Ishikawa (cell line): ENCODE measurements around the gene HSPB7.

Source experiments
- CEBPB ChIP-seq: IDR thresholded peaks from 2 replicates; pipeline ENCODE4 v1.6.1; 2012
- CREB1 ChIP-seq: IDR thresholded peaks from 2 replicates; pipeline ENCODE4 v1.6.1; 2012; ENCODE audit warnings: low read depth
- EP300 ChIP-seq: IDR thresholded peaks from 2 replicates; pipeline ENCODE4 v1.6.1; 2012; ENCODE audit warnings: borderline replicate concordance
- FOXM1 ChIP-seq: IDR thresholded peaks from 2 replicates; pipeline ENCODE4 v1.6.1; 2012; ENCODE audit warnings: low read depth, borderline replicate concordance
- NFIC ChIP-seq: IDR thresholded peaks from 2 replicates; pipeline ENCODE4 v1.6.1; 2012
- TCF12 ChIP-seq: IDR thresholded peaks from 2 replicates; pipeline ENCODE4 v1.6.1; 2012; ENCODE audit warnings: low read depth
- TEAD4 ChIP-seq: IDR thresholded peaks from 2 replicates; pipeline ENCODE4 v1.6.1; 2012
- TF ChIP-seq, protein P1 (sequence below): IDR thresholded peaks from 2 replicates; pipeline ENCODE4 v1.6.1; 2012; ENCODE audit warnings: low read depth, mild to moderate bottlenecking
- TF ChIP-seq, protein P2 (sequence below): IDR thresholded peaks from 2 replicates; pipeline ENCODE4 v1.6.1; 2012

DNA sequence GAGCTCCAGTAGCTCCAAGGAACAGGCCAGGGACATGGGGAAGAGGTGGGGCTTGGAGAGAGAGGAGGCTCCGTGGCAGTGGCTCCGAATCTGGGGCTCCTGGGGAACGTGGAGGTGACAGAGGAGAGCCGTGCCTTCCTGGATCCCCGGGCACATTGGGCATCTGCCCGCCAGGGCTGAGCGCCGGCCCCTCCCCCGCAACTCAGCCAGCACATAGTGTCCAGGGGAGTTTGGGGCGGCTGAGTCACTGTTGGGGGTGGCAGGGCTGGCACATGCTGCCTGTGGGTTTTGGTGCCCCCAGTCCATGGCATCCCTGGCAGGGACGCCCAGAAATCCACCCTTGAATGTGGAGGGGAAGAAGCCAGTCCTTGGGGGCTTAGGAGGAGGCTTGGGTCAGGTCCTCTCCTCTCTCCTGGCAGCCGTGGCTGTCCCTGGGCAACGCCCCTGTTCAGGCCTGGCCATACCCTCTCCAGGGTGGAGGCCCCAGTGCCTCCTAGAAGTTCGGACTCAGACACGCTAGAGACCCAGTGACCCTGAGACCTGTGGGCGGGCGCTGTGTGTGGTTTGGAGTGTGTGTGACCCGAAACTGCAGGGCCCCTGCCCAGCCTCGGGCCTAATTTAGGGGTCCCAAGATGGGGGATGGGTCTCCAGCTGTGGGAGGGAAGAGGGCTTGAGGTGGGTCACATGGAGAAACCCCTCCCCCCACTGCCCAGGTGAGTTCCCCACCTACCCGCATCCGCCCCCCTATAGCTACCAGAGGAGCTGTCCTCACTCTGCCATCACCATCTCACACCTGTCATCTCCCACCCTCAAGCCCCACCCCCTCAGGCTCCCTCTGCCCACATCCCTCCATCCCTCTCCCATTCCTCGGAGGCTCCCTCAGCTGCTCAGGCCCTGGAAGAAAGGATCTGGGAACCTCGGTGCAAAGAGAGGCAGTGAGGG is 1.6 kb downstream of the HSPB7 start:
- TF ChIP-seq NFIC (no peak), CREB1 (no peak), TEAD4 (no peak), FOXM1 (no peak), CEBPB (no peak), EP300 (no peak), TCF12 (no peak)
- TF ChIP-seq, protein P1, sequence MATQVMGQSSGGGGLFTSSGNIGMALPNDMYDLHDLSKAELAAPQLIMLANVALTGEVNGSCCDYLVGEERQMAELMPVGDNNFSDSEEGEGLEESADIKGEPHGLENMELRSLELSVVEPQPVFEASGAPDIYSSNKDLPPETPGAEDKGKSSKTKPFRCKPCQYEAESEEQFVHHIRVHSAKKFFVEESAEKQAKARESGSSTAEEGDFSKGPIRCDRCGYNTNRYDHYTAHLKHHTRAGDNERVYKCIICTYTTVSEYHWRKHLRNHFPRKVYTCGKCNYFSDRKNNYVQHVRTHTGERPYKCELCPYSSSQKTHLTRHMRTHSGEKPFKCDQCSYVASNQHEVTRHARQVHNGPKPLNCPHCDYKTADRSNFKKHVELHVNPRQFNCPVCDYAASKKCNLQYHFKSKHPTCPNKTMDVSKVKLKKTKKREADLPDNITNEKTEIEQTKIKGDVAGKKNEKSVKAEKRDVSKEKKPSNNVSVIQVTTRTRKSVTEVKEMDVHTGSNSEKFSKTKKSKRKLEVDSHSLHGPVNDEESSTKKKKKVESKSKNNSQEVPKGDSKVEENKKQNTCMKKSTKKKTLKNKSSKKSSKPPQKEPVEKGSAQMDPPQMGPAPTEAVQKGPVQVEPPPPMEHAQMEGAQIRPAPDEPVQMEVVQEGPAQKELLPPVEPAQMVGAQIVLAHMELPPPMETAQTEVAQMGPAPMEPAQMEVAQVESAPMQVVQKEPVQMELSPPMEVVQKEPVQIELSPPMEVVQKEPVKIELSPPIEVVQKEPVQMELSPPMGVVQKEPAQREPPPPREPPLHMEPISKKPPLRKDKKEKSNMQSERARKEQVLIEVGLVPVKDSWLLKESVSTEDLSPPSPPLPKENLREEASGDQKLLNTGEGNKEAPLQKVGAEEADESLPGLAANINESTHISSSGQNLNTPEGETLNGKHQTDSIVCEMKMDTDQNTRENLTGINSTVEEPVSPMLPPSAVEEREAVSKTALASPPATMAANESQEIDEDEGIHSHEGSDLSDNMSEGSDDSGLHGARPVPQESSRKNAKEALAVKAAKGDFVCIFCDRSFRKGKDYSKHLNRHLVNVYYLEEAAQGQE = no peak
- TF ChIP-seq, protein P2, sequence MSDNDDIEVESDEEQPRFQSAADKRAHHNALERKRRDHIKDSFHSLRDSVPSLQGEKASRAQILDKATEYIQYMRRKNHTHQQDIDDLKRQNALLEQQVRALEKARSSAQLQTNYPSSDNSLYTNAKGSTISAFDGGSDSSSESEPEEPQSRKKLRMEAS = no peak
